HG03066 (cell line): Measurements from ENCODE around the gene SFMBT1.

Experiments
- ATAC-seq: cut with Tn5 transposase; IDR thresholded peaks from one replicate; pipeline ENCODE4 v1.9.1; 2021; ENCODE audit warnings: low read depth; ENCODE audit not compliant: unreplicated experiment

Gene SFMBT1, protein sequence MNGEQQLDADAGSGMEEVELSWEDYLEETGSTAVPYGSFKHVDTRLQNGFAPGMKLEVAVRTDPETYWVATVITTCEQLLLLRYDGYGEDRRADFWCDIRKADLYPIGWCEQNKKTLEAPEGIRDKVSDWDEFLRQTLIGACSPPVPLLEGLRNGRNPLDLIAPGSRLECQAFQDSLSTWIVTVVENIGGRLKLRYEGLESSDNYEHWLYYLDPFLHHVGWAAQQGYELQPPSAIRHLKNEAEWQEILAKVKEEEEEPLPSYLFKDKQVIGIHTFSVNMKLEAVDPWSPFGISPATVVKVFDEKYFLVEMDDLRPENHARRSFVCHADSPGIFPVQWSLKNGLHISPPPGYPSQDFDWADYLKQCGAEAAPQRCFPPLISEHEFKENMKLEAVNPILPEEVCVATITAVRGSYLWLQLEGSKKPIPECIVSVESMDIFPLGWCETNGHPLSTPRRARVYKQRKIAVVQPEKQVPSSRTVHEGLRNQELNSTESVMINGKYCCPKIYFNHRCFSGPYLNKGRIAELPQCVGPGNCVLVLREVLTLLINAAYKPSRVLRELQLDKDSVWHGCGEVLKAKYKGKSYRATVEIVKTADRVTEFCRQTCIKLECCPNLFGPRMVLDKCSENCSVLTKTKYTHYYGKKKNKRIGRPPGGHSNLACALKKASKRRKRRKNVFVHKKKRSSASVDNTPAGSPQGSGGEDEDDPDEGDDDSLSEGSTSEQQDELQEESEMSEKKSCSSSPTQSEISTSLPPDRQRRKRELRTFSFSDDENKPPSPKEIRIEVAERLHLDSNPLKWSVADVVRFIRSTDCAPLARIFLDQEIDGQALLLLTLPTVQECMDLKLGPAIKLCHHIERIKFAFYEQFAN

DNA sequence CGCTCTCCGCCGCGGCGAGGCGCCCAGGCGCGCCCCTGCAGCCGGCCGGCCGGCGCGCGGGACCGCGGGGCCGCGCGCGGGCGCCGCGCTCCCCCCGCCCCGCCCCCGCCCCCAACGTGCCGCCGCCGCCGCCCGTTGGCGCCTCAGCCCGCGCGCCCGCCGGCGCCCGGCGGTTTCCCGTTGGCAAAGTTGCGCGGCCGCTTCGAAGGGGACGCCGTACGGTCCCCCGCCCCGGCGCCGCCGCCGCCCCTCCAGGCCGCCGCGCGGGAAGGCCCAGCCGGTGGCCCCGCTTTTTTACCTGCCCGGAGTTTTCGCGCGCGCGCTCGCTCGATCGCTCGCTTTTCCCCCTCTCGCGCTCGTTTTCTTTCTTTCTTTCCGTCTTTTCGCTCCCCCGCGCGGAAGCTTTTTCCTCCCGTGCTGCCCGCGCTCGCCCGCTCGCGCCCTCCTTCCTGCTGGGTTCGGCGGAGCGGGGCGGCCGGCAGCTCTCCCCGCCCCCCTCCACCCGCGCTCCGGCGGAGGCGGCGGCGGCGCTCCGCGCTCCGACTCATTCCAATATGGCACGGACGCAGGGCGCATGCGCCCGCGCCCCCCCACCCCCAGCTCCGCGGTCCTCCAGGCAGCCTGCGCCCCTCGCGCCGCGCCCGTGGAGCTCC, at the start of gene SFMBT1:
TSS of gene SFMBT1 (minus strand) at position 556 of the 653 bp plus-strand sequence. CDS start 76,945 bp downstream, outside the sequence.
- ATAC-seq, result peak; percentile 43

GRCh38 chr3:53092942-53093341, 47.1 kb upstream of the SFMBT1 start:
- ATAC-seq, result no peak

DNA sequence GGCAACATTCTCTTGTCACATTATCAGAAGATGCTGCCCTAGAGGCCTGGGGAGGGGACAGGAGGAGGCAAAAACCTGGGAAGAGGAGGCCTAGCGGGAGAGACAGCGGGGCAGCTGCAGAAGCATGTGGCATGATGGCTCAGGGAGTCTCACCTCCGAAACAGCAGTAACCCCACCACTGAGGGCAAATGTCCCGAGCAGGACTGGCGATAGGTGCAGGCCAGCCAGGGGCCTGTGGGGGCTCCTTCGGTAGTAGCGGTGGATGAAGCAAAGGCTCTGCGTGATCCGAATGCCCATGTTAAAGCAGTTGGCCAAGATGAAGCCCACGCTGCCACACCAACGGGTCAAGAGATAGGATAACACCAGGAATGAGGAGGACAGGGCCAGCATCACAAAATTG, 46.3 kb upstream of the SFMBT1 start:
- ATAC-seq, result no peak

DNA sequence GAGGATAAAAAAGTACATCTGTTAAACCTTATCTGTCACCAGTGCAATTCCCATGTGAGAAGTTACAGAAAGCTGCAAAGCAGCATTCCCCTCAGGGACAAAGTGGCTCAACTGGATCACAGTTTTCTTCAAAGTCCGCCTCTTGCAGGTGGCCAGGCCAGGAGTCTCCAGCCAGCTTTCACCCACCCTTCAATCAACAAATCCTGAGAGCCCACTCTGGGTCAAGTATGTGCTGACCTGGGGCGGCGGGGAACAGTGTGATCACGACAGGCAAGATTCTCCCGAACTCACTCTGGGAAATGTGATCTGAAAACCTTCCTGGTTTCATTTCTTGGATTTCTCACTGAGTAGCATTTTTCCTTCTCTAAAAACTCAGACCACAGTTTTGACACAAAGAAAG, 45.1 kb upstream of the SFMBT1 start:
- no peak for ATAC-seq

GRCh38 chr3:53089511-53089910, 43.6 kb upstream of the SFMBT1 start:
- no peak for ATAC-seq

- ATAC-seq, result no peak
Measured at GRCh38 chr3:53085476-53085875, 39.6 kb upstream of the SFMBT1 start.

- ATAC-seq, result no peak
Measured at GRCh38 chr3:53084310-53085001, 38.6 kb upstream of the SFMBT1 start.

DNA sequence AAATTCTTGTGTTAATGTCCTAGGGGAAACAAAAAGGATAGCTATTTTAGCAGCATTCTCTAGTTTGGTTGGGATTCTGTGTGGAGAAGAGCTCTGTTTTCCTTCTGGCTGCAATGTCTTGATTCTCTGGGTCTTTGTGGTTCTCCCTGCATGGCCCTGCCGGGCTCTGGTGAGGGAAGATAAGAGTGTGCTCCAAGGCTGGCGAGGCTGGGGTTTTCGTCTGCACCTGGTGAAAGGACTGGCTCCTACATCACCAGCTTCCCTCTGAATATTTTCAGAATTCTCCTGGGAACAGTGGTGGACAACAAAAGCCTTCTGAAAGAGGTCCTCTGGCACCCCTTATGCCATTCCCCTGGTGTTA, 38.1 kb upstream of the SFMBT1 start:
- no peak for ATAC-seq

GRCh38 chr3:53083521-53083920, 37.6 kb upstream of the SFMBT1 start:
- no peak for ATAC-seq

DNA sequence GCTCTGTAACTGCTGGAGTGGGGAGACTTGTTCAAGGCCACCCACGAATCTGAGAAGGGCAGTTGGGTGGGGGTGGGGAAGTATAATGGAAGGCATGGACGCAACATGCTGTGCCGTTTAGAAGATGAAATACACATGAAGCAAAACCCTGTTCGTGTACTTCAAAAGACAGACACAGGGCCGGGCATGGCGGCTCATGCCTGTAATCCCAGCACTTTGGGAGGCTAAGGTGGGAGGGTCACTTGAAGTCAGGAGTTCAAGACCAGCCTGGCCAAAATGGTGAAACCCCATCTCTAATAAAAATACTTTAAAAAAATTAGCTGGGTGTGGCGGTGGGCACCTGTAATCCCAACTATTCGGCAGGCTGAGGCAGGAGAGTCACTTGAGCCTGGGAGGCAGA, 36.9 kb upstream of the SFMBT1 start:
- no peak for ATAC-seq

GRCh38 chr3:53081318-53081717, 35.4 kb upstream of the SFMBT1 start:
- ATAC-seq, result no peak

DNA sequence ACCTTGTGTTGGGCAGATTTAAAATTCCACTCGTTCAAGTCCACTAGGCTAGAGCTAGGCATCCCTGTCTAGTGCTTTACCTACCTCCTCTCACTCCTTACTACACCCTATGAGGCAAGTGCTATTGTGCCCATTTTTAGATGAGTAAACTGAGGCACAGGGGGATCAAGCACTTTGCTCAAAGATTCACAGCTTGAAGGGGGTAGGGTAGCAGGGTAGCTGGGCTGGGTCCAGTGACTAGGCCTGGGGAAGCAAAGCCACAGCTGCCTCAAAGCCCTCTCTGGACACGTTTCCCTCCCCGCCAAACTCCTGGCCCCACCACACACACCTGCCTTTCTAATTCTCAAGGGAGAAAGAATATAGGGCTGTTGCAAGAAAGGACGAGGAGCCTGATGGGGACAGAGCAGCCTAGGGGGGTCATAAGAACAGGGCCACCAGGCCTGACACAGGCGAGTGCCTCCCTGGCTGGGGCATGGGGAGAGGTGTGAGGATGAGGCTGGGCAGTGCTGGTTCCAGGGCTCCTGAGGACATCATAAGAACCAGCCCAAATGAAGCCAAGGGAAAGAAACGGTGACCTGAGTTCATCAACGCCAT, 34.8 kb upstream of the SFMBT1 start:
- ATAC-seq, result no peak

DNA sequence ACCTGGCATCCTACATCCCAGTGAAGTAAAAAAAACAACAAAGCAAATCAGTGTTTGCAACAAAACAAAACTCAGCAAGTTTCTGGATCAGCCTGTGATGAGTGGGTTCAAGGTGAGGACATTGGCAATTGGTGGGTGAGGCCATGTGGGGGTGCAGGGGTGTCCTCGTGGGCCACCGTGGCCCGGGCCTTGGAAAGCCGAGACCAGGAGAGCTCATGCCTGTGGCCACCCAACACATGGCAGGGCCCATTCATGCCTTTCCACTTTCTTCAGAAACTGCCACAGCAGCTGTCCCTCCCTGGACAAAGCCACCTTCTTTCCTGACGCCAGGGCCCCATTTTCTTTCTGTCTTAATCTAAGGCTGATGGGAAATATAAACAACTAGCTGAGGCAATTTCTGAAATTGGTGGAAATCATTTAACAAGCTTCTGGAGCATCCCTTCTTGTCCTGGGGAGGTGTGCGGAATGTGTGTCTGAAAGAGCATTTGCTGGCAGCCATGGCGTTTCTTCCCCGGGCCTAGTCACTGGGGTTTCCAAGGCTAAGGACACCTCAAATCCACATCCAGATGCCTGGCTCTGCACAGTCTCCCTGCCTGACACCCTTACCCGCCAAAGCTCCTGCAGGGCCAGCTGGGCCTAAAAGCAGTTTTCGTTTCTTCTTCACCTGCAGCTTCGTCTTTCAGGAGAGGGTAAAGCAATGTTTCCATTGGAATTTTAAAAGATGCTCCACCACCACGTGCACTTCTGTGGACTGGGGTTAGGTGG, 34.1 kb upstream of the SFMBT1 start:
- no peak for ATAC-seq

DNA sequence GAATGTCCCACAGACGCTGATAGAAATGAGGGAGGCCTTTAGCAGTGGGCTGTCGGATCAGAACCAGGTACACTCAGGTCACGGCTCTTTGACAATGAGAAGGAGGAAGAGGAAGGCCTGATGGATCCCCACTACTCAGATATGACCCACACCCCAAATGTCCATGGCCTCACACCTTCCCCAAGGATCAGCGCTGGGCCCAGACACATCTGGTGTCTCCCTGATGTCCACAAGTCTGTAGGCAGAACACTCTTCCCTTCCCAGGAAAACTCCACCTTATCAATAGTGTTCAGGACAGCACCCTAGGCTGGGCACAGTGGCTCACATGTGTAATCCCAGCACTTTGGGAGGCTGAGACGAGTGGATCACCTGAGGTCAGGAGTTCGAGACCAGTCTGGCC, 33.3 kb upstream of the SFMBT1 start:
- no peak for ATAC-seq

GRCh38 chr3:53078656-53079055, 32.8 kb upstream of the SFMBT1 start:
- no peak for ATAC-seq

GRCh38 chr3:53077476-53078220, 31.8 kb upstream of the SFMBT1 start:
- no peak for ATAC-seq

DNA sequence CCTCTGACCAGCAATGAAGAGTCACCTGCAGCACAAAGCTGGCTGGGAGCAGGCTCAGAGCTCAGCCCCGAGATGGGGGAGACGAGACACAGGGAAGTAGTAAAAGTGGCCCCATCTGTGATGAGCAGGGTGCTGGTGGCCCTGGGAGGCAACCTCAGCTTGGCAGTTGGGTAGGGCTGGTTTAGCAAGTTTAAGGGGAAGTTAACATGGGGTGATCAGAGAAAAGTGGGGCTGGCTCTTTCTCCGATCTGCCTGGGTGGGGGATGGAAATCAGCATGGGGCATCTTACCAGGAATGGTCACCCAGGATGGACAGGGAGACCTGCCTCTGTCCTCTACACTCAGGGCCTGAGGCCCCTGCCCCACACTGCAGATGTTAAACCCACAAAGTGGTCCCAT, 29.9 kb upstream of the SFMBT1 start:
- no peak for ATAC-seq

DNA sequence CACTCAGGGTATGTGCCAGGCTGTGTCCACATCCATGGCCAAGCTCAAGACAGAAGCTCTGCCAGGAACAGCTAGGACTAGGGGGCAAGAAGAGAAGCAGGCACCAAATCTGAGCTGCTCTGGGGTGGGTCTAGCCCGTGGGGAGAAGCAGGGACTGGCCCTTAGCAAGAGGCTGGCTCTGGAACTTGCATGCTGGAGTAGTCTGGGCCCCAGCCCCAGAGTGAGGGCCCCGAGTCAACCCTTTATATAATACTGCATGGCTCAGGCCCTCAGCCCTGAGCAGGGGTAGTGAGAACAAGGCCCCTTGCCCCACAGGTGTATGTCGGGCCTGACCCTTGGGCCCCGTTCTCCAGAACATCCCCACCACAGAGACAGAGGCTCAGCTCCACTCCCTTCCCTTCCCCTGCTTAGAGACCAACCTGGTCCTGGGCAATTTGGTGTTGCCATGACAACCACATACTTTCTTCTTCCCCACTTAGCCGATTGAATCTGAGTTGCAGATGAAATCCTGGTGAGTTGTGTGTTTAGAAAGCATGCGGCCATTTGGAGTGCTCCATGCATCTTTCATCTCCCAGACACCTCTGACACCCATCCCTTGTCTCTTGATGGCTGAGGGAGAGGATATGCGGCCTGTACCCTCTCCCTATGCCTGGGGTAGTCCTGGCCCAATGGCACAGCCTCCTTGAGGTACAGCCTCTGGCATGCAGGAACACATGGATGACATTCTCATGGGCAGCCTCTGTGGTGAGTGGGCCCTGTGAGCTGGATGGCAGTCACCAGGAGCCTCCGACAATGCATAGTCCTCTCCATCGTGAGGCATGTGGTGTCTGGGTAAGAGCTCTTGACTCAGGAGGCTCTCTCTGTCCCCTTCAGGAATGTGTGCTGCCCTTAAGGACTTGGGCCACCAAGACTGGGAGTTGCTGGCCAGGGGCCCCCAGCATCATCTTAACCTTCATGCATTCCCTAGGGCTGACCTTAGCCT, 29.2 kb upstream of the SFMBT1 start:
- ATAC-seq, result no peak
